Prostate gland (tissue), 2 donors: ENCODE results near the gene GHR. TPM values are rescaled to one million over a fixed set of nuclear protein-coding genes. Genes with fewer than 3 reads are reported as not detected.
A peak's percentile ranks its signal among the peaks of the same experiment; 100 is the strongest.
"Not testable (repeated sequence)": the region's sequence is repeated elsewhere in the genome, so short reads cannot be mapped to it uniquely, and the experiment has no call there.

Experiments
- DNase-seq: peaks from one replicate; pipeline ENCODE4 v3.0.0-alpha.2; 2019; ENCODE audit warnings: low spot score
- H3K27ac ChIP-seq, 2 donors: fragments of 200-600 bp; sonication (generic); 2 replicates each; pipeline ENCODE4 v1.5.1; 2017 to 2019
- H3K27me3 ChIP-seq: fragments of 200-600 bp; sonication (generic); replicated peaks from 2 replicates; pipeline ENCODE4 v1.5.1; 2019; ENCODE audit not compliant: insufficient read depth
- H3K36me3 ChIP-seq, 2 donors: fragments of 200-600 bp; sonication (generic); 1 replicate in 1 of 2; 2 replicates in 1 of 2; pipeline versions ENCODE4 v1.5.1 to v1.8.1; 2017 to 2019
- H3K4me1 ChIP-seq: fragments of 200-600 bp; sonication (generic); replicated peaks from 2 replicates; pipeline ENCODE4 v1.5.1; 2019
- H3K4me3 ChIP-seq, 2 donors: fragments of 200-600 bp; sonication (generic); 2 replicates each; pipeline ENCODE4 v1.5.1; 2017 to 2019
- H3K9me3 ChIP-seq: fragments of 200-600 bp; sonication (generic); 2 replicates; pipeline ENCODE4 v1.5.1; 2017
- POLR2A ChIP-seq: fragments of 450-650 bp; IDR thresholded peaks from one replicate; pipeline ENCODE4 v1.6.1; 2016; ENCODE audit warnings: antibody characterized with exemption, mild to moderate bottlenecking
- POLR2AphosphoS5 ChIP-seq: sonication (generic); formaldehyde crosslinking; IDR thresholded peaks from one replicate; pipeline ENCODE4 v1.6.1; 2017; ENCODE audit warnings: antibody characterized with exemption
- WGBS: methylation state at CpG from one replicate; pipeline ENCODE4 v1.1.5; 2018; 5-methylcytosine and 5-hydroxymethylcytosine counted together
- intact Hi-C: fragments of 100-400 bp; cut with DNase I; formaldehyde crosslinking; loops from one replicate; pipeline ENCODE4 v1.14.2; 2022
- total RNA-seq, 2 donors: library from RNA; depleted of rRNA; stranded (reverse); fragments of >200 nt; gene quantifications; one replicate each; pipeline ENCODE4 v1.1.0, GENCODE V29; 2016
- TF ChIP-seq, protein P1 (sequence below), 4 experiments: fragments of 200-600 bp in 2 of 4; fragments of 450-650 bp in 2 of 4; sonication (generic) in 2 of 4; IDR thresholded peaks; 1 replicate in 3 of 4; 2 replicates in 1 of 4; pipeline ENCODE4 v1.5.1; 2016 to 2019; ENCODE audit warnings: antibody characterized with exemption in 4 of 4, mild to moderate bottlenecking in 2 of 4, moderate library complexity in 2 of 4

GHR gene
- total RNA-seq, 2 donors from 2014 or later = 11.8 to 15.5 TPM

DNA sequence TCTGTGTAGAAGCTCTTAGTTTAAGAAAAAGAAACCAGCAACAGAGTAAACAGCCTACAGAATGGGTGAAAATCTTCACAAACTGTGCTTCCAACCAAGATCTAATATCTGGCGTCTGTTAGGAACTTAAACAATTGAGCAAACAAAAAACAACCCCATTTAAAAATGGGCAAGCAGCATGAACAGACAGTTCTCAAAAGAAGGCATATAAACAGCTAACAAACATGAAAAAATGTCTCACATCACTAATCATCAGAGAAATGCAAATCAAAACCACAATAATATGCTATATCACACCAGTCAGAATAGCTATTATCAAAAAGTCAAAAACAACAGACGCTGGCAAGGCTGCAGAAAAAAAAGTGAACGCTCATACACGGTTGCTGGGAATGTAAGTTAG lies 249.7 kb downstream of the GHR start:
- 100% methylated on average over 4 of the region's 4 CpGs for WGBS
- intact Hi-C loops = no loop called here
- H3K9me3 ChIP-seq = no peaks in the 10 kb centered on the region

DNA sequence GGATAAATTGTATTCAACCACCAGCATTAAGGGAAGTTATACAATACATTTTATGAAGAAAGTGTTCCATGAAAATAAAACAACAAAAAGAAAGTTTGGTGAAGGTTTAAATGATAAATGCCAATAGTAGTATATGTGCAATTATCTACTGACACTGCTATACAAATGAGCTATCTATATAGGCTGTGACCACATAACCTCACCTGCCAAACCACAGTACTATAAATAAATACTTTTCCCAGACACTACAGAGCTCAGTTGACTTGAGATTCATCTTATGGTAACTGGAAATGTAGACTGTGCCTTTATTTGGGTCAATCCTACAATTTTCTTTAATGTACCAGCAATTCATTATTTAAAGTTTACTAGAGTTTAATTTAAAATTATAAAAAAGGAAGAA lies 252.4 kb downstream of the GHR start:
- no peak for DNase-seq
- Histone ChIP-seq H3K27ac (no peak overlapping the region), H3K36me3 (no peaks in the 10 kb centered on the region), H3K4me1 (no peaks in the 10 kb centered on the region), H3K9me3 (no peaks in the 10 kb centered on the region), H3K4me3 (no peak overlapping the region), H3K27me3 (no peaks in the 10 kb centered on the region)
- TF ChIP-seq, protein P1, sequence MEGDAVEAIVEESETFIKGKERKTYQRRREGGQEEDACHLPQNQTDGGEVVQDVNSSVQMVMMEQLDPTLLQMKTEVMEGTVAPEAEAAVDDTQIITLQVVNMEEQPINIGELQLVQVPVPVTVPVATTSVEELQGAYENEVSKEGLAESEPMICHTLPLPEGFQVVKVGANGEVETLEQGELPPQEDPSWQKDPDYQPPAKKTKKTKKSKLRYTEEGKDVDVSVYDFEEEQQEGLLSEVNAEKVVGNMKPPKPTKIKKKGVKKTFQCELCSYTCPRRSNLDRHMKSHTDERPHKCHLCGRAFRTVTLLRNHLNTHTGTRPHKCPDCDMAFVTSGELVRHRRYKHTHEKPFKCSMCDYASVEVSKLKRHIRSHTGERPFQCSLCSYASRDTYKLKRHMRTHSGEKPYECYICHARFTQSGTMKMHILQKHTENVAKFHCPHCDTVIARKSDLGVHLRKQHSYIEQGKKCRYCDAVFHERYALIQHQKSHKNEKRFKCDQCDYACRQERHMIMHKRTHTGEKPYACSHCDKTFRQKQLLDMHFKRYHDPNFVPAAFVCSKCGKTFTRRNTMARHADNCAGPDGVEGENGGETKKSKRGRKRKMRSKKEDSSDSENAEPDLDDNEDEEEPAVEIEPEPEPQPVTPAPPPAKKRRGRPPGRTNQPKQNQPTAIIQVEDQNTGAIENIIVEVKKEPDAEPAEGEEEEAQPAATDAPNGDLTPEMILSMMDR (IDR thresholded peaks at IDR 0.05) = no peak
- TF ChIP-seq POLR2AphosphoS5 (no peak), POLR2A (no peak)
- intact Hi-C loops = no loop called here

More for the DNA sequence above, 249.7 kb downstream of the GHR start:
- TF ChIP-seq, protein P1 (IDR thresholded peaks at IDR 0.05) = no peak
- TF ChIP-seq POLR2AphosphoS5 (no peak), POLR2A (no peak)
- Histone ChIP-seq H3K4me3 (no peak overlapping the region), H3K27me3 (no peaks in the 10 kb centered on the region), H3K36me3 (no peaks in the 10 kb centered on the region), H3K4me1 (no peaks in the 10 kb centered on the region), H3K27ac (no peak overlapping the region)
- DNase-seq = no peak

DNA sequence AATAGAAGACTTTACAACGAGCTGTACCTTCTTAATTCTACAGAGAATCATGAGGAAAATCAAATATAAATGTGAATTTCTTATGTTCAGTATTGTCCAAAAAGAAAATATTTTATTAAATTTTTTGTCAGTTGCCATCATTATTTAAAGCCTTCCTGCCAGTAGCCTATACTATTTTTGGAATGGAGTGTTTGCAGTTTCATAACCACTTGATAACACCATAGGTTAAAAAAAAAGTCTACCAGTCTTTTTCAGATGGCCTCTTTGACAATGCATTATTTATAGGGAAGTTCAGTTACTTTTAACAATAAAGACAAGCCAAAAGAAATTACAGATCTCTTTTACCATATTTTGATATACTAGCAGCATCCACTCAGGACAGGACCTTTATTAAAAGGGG lies 253.1 kb downstream of the GHR start:
- Histone ChIP-seq H3K27me3 (no peaks in the 10 kb centered on the region), H3K4me3 (no peak overlapping the region), H3K4me1 (no peaks in the 10 kb centered on the region), H3K9me3 (no peaks in the 10 kb centered on the region), H3K36me3 (no peaks in the 10 kb centered on the region), H3K27ac (no peak overlapping the region)
- DNase-seq = no peak
- intact Hi-C loops = no loop called here
- TF ChIP-seq, protein P1 (IDR thresholded peaks at IDR 0.05) = no peak
- TF ChIP-seq POLR2A = no peak
- TF ChIP-seq POLR2AphosphoS5 = no peak
- 95% methylated on average over 1 of the region's 1 CpG for WGBS

DNA sequence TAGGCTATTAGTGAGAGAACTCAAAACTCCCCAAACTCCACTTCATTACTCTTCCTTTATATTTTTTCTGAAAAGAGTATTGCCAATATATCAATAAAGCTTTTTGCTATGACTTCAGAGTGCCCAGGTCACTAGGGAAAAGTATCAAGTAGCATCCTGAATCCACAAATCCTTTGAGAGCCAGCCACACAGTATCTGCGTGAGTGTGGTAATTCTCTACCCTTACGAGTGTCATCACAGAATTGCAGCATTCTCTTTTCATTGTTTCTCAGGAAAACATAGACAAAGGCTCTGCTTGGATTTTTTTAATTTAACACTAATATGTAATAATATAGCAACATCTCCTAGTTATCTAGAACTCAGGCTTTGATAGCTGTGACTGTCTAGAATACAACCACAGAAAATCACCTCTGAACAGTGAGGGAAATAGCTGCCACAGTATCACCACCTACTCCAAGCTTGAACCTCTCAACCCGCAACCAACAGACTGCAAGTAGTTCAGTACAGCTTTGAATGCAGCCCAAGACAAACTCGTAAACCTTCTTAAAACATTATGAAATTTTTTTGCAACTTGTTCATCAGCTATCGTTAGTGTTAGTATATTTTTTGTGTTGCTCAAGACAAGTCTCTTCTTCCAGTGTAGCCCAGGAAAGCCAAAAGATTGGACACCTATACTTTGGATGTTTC lies 254.1 kb downstream of the GHR start:
- H3K4me1 ChIP-seq = no peaks in the 10 kb centered on the region
- WGBS = 40% methylated on average over 5 of the region's 5 CpGs
- intact Hi-C loops = no loop called here
- no peak overlapping the region for H3K27ac ChIP-seq
- TF ChIP-seq POLR2A (no peak), POLR2AphosphoS5 (peak; percentile 51)
- TF ChIP-seq, protein P1 (IDR thresholded peaks at IDR 0.05) = no peak
- no peak overlapping the region for H3K4me3 ChIP-seq
- H3K27me3 ChIP-seq = no peaks in the 10 kb centered on the region
- peak; percentile 30 for DNase-seq
- H3K9me3 ChIP-seq = no peaks in the 10 kb centered on the region
- no peaks in the 10 kb centered on the region for H3K36me3 ChIP-seq

DNA sequence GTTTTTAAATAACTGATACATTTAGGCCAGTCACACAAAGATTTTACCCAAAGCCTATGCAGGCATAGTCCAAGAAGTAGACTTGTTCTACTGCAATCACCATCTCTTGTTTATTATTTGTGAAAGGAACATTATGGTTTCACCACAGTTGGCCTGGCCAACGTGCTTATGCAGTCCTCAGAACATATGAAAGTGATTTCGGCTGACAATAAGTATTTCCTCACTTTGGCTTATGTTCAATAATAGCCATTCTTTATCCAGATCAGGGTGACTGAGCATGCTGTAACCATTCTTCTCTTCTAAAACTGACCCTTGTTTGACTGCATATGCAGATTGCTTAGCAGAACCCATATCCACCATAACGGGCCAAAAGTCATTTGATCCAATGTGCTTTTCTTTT lies 256.8 kb downstream of the GHR start:
- no peaks in the 10 kb centered on the region for H3K27me3 ChIP-seq
- no peak overlapping the region for H3K27ac ChIP-seq
- no peaks in the 10 kb centered on the region for H3K36me3 ChIP-seq
- 82% methylated on average over 3 of the region's 3 CpGs for WGBS
- no peaks in the 10 kb centered on the region for H3K4me1 ChIP-seq
- intact Hi-C loops = no loop called here
- DNase-seq = no peak
- H3K9me3 ChIP-seq = no peaks in the 10 kb centered on the region
- H3K4me3 ChIP-seq = no peak overlapping the region
- TF ChIP-seq, protein P1 (IDR thresholded peaks at IDR 0.05) = no peak
- TF ChIP-seq POLR2A (no peak), POLR2AphosphoS5 (no peak)

DNA sequence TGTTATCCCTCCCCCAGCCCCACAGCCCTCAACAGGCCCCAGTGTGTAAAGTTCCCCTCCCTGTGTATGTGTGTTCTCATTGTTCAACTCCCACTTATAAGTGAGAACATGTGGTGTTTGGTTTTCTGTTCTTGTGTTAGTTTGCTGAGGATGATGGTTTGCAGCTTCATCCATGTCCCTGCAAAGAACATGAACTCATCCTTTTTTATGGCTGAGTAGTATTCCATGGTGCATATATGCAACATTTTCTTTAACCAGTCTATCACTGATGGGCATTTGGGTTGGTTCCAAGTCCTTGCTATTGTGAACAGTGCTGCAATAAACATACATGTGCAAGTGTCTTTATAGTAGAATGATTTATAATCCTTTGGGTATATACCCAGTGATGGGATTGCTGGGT lies 261.8 kb downstream of the GHR start:
- H3K36me3 ChIP-seq, H3K4me3 ChIP-seq, H3K27ac ChIP-seq, H3K4me1 ChIP-seq, DNase-seq, intact Hi-C loops, H3K27me3 ChIP-seq, H3K9me3 ChIP-seq: not testable (repeated sequence)
